ENCODE measurements around the gene ZNF609.

ZNF609 gene

DNA sequence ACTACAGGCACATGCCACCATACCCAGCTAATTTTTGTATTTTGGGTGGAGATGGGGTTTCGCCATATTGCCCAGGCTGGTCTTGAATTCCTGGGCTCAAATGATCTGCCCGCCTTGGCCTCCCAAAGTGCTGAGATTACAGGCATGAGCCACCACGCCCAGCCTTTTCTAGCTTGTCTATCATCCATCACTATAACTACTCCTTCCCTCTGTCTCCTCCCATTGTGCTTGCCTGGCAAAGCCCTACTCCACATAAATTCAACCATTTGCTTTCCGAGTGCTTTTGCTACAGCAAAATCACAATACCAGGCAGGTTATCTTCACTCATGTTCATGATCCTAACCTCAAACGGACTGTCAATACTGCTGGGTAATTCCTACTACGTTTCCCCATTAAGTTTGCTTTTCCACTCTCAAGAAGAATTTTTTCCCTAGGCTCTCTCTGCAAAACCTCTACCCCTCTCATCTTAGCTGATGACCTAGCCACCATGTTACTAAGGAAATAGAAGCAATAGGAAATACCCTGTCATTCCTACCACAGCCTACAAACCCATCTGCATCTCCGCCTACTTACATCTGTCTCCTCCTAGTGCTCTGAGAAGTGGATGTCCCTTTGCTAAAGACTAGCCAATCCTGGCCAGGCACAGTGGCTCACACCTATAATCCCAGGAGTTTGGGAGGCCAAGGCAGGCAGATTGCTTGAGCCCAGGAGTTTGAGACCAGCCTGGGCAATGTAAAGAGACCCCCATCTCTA is 250.5 kb downstream of the ZNF609 start:
- no peaks in the 10 kb centered on the region for H3K27me3 ChIP-seq (ENCODE audit: control insufficient read depth in 1 of 2, insufficient read depth in 2 of 2, low read length in 2 of 2)
- H3K4me1 ChIP-seq (ENCODE audit: insufficient read depth, low read length), result no peaks in the 10 kb centered on the region
- H3K9me3 ChIP-seq (ENCODE audit: low read length), result no peaks in the 10 kb centered on the region
- H3K9ac ChIP-seq (ENCODE audit: low read length), result no peak overlapping the region
- no peak overlapping the region for H3K27ac ChIP-seq (ENCODE audit: low read depth, low read length)
- peaks cover 6% of the 10 kb centered on the region for H3K36me3 ChIP-seq (ENCODE audit: insufficient read depth, low read length)
- H3K4me3 ChIP-seq (ENCODE audit: low read depth in 1 of 2, low read length in 2 of 2), result no peak overlapping the region

DNA sequence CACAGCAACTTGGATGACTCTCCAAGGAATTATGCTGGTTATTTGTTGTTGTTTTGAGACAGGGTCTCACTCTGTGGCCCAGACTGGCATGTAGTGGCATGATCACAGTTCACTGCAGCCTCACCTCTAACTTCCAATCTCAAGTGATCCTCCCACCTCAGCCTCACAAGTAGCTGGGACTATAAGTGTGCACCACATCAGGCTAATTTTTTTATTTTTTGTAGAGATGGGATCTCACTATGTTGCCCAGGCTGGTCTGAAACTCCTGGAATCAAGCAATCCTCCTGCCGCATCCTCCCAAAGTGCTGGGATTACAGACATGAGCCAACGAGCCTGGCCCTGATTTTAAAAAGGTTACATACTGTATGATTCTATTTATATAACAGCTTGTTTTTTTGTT is 252.0 kb downstream of the ZNF609 start:
- H3K4me1 ChIP-seq (ENCODE audit: insufficient read depth, low read length), result no peaks in the 10 kb centered on the region
- no peaks in the 10 kb centered on the region for H3K9me3 ChIP-seq (ENCODE audit: low read length)
- no peak overlapping the region for H3K9ac ChIP-seq (ENCODE audit: low read length)
- no peak overlapping the region for H3K4me3 ChIP-seq (ENCODE audit: low read depth in 1 of 2, low read length in 2 of 2)
- H3K27ac ChIP-seq (ENCODE audit: low read depth, low read length), result no peak overlapping the region
- no peaks in the 10 kb centered on the region for H3K27me3 ChIP-seq (ENCODE audit: control insufficient read depth in 1 of 2, insufficient read depth in 2 of 2, low read length in 2 of 2)
- peaks cover 19% of the 10 kb centered on the region for H3K36me3 ChIP-seq (ENCODE audit: insufficient read depth, low read length)

GRCh38 chr15:64713592-64713991 is 253.2 kb downstream of the ZNF609 start:
- Histone ChIP-seq H3K9me3 (ENCODE audit: low read length) (no peaks in the 10 kb centered on the region), H3K4me3 (ENCODE audit: low read depth in 1 of 2, low read length in 2 of 2) (no peak overlapping the region), H3K36me3 (ENCODE audit: insufficient read depth, low read length) (peaks cover 29% of the 10 kb centered on the region), H3K9ac (ENCODE audit: low read length) (no peak overlapping the region), H3K27ac (ENCODE audit: low read depth, low read length) (no peak overlapping the region), H3K4me1 (ENCODE audit: insufficient read depth, low read length) (no peaks in the 10 kb centered on the region), H3K27me3 (ENCODE audit: control insufficient read depth in 1 of 2, insufficient read depth in 2 of 2, low read length in 2 of 2) (no peaks in the 10 kb centered on the region)

DNA sequence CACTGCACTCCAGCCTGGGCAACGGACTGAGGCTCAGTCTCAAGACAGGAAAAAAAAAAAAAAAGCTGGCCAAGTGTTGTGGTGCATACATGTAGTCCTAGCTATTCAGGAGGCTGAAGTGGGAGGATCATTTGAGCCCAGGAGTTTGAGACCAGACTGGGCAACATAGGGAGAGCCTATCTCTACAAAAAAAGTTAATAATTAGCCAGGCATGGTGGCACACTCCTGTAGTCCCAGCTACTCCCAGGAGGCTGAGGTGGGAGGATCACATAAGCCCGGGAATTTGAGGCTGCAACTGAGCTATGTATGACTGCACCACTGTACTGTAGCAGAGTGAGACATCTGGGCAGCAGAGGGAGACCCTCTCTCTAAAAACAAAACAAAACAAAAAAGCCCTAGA is 256.1 kb downstream of the ZNF609 start:
- Histone ChIP-seq H3K4me1 (ENCODE audit: insufficient read depth, low read length) (no peaks in the 10 kb centered on the region), H3K27me3 (ENCODE audit: control insufficient read depth in 1 of 2, insufficient read depth in 2 of 2, low read length in 2 of 2) (no peaks in the 10 kb centered on the region), H3K9me3 (ENCODE audit: low read length) (no peaks in the 10 kb centered on the region), H3K36me3 (ENCODE audit: insufficient read depth, low read length) (peaks cover 33% of the 10 kb centered on the region), H3K27ac (ENCODE audit: low read depth, low read length) (no peak overlapping the region), H3K4me3 (ENCODE audit: low read depth in 1 of 2, low read length in 2 of 2) (no peak overlapping the region), H3K9ac (ENCODE audit: low read length) (no peak overlapping the region)

DNA sequence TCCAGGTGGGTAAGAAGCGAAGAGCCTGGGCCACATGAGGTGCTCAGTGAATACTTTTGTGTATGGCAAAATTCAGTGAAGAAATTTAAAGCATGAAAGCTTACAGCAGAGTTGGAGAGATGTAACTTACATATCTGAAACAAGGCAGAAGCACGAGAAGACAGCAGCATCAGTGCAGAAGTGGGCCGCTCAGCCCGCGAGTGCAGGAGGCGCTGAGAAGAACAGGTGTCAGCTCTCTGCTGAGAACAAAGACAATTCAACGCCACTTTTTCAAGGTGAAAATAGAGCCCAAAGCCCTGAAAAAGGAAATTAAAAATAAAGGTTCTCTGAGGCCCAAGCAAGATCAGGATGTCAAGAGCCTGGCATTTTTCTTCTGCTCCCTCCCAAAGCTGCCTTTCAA is 256.8 kb downstream of the ZNF609 start:
- no peaks in the 10 kb centered on the region for H3K27me3 ChIP-seq (ENCODE audit: control insufficient read depth in 1 of 2, insufficient read depth in 2 of 2, low read length in 2 of 2)
- no peaks in the 10 kb centered on the region for H3K4me1 ChIP-seq (ENCODE audit: insufficient read depth, low read length)
- H3K27ac ChIP-seq (ENCODE audit: low read depth, low read length), result no peak overlapping the region
- peaks cover 30% of the 10 kb centered on the region for H3K36me3 ChIP-seq (ENCODE audit: insufficient read depth, low read length)
- H3K9me3 ChIP-seq (ENCODE audit: low read length), result no peaks in the 10 kb centered on the region
- no peak overlapping the region for H3K9ac ChIP-seq (ENCODE audit: low read length)
- no peak overlapping the region for H3K4me3 ChIP-seq (ENCODE audit: low read depth in 1 of 2, low read length in 2 of 2)

GRCh38 chr15:64717735-64718495 is 257.5 kb downstream of the ZNF609 start:
- peaks cover 27% of the 10 kb centered on the region for H3K36me3 ChIP-seq (ENCODE audit: insufficient read depth, low read length)
- H3K27ac ChIP-seq (ENCODE audit: low read depth, low read length), result no peak overlapping the region
- H3K27me3 ChIP-seq (ENCODE audit: control insufficient read depth in 1 of 2, insufficient read depth in 2 of 2, low read length in 2 of 2), result no peaks in the 10 kb centered on the region
- no peak overlapping the region for H3K4me3 ChIP-seq (ENCODE audit: low read depth in 1 of 2, low read length in 2 of 2)
- no peak overlapping the region for H3K9ac ChIP-seq (ENCODE audit: low read length)
- no peaks in the 10 kb centered on the region for H3K4me1 ChIP-seq (ENCODE audit: insufficient read depth, low read length)
- H3K9me3 ChIP-seq (ENCODE audit: low read length), result no peaks in the 10 kb centered on the region

DNA sequence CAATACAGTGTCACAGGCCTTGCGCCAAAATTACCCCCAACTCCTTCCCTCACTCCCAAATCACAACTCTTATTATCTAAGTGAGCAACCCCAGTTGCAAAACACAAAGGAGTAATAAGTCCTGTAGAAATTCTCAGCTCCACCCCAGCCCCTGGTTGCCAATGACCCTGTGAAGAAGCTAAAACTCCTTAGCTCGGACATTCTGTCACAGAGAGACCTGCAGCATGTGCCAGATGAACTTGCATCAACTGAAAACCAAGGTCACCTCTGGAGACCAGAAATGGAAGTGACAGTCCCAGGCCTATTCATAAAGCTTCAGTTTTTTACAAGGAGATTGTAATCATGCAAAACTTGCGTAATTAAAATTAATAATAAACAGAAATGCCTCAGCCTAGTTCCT is 259.8 kb downstream of the ZNF609 start:
- no peak overlapping the region for H3K4me3 ChIP-seq (ENCODE audit: low read depth in 1 of 2, low read length in 2 of 2)
- no peaks in the 10 kb centered on the region for H3K27me3 ChIP-seq (ENCODE audit: control insufficient read depth in 1 of 2, insufficient read depth in 2 of 2, low read length in 2 of 2)
- no peak overlapping the region for H3K27ac ChIP-seq (ENCODE audit: low read depth, low read length)
- no peaks in the 10 kb centered on the region for H3K4me1 ChIP-seq (ENCODE audit: insufficient read depth, low read length)
- H3K36me3 ChIP-seq (ENCODE audit: insufficient read depth, low read length), result peaks cover 27% of the 10 kb centered on the region
- H3K9ac ChIP-seq (ENCODE audit: low read length), result no peak overlapping the region
- H3K9me3 ChIP-seq (ENCODE audit: low read length), result no peaks in the 10 kb centered on the region

GRCh38 chr15:64730151-64730550 is 269.8 kb downstream of the ZNF609 start:
- no peaks in the 10 kb centered on the region for H3K9me3 ChIP-seq (ENCODE audit: low read length)
- H3K4me1 ChIP-seq (ENCODE audit: insufficient read depth, low read length), result peaks cover 8% of the 10 kb centered on the region
- H3K36me3 ChIP-seq (ENCODE audit: insufficient read depth, low read length), result peaks cover 16% of the 10 kb centered on the region
- H3K27ac ChIP-seq (ENCODE audit: low read depth, low read length), result no peak overlapping the region
- no peak overlapping the region for H3K9ac ChIP-seq (ENCODE audit: low read length)
- H3K4me3 ChIP-seq (ENCODE audit: low read depth in 1 of 2, low read length in 2 of 2), result no peak overlapping the region
- H3K27me3 ChIP-seq (ENCODE audit: control insufficient read depth in 1 of 2, insufficient read depth in 2 of 2, low read length in 2 of 2), result no peaks in the 10 kb centered on the region

GRCh38 chr15:64731012-64731804 is 270.8 kb downstream of the ZNF609 start:
- H3K9ac ChIP-seq (ENCODE audit: low read length), result no peak overlapping the region
- peaks cover 16% of the 10 kb centered on the region for H3K36me3 ChIP-seq (ENCODE audit: insufficient read depth, low read length)
- no peaks in the 10 kb centered on the region for H3K27me3 ChIP-seq (ENCODE audit: control insufficient read depth in 1 of 2, insufficient read depth in 2 of 2, low read length in 2 of 2)
- H3K9me3 ChIP-seq (ENCODE audit: low read length), result no peaks in the 10 kb centered on the region
- H3K4me1 ChIP-seq (ENCODE audit: insufficient read depth, low read length), result peaks cover 11% of the 10 kb centered on the region
- H3K4me3 ChIP-seq (ENCODE audit: low read depth in 1 of 2, low read length in 2 of 2), result no peak overlapping the region
- peak overlapping the region; percentile 49 for H3K27ac ChIP-seq (ENCODE audit: low read depth, low read length)

DNA sequence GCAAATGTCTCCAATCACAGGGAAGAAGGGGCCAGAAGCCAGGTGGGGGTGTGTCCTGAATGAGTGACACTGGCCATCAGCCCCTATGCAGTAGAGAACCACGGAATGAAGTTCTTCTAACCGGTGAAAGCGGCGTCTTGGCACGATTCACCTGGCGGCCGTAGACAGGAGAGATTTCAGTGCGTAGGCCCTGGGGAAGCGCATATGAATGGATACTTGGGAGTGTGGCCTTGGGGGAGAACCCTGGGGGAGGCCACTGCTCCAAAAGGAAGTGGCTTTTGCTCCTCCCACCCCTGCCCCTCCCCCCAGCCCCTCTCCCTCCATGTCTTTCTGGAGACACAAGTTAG is 271.4 kb downstream of the ZNF609 start:
- no peaks in the 10 kb centered on the region for H3K9me3 ChIP-seq (ENCODE audit: low read length)
- no peak overlapping the region for H3K27ac ChIP-seq (ENCODE audit: low read depth, low read length)
- no peak overlapping the region for H3K9ac ChIP-seq (ENCODE audit: low read length)
- H3K4me3 ChIP-seq (ENCODE audit: low read depth in 1 of 2, low read length in 2 of 2), result no peak overlapping the region
- H3K36me3 ChIP-seq (ENCODE audit: insufficient read depth, low read length), result peaks cover 16% of the 10 kb centered on the region
- no peaks in the 10 kb centered on the region for H3K27me3 ChIP-seq (ENCODE audit: control insufficient read depth in 1 of 2, insufficient read depth in 2 of 2, low read length in 2 of 2)
- H3K4me1 ChIP-seq (ENCODE audit: insufficient read depth, low read length), result peaks cover 11% of the 10 kb centered on the region

GRCh38 chr15:64732156-64732860 is 271.9 kb downstream of the ZNF609 start:
- H3K36me3 ChIP-seq (ENCODE audit: insufficient read depth, low read length), result peaks cover 16% of the 10 kb centered on the region
- no peak overlapping the region for H3K4me3 ChIP-seq (ENCODE audit: low read depth in 1 of 2, low read length in 2 of 2)
- no peak overlapping the region for H3K9ac ChIP-seq (ENCODE audit: low read length)
- no peaks in the 10 kb centered on the region for H3K27me3 ChIP-seq (ENCODE audit: control insufficient read depth in 1 of 2, insufficient read depth in 2 of 2, low read length in 2 of 2)
- H3K9me3 ChIP-seq (ENCODE audit: low read length), result no peaks in the 10 kb centered on the region
- H3K4me1 ChIP-seq (ENCODE audit: insufficient read depth, low read length), result peaks cover 11% of the 10 kb centered on the region
- H3K27ac ChIP-seq (ENCODE audit: low read depth, low read length), result no peak overlapping the region

Data from muscle layer of colon (tissue), 2 donors.